Heart left ventricle (tissue), 13 donors: Measurements from ENCODE around the gene KCNJ6.

Source experiments
- POLR2A ChIP-seq, 2 donors: fragments of 450-650 bp; IDR thresholded peaks; one replicate each; pipeline ENCODE4 v1.6.1; 2017; ENCODE audit warnings: antibody characterized with exemption in 2 of 2, mild to moderate bottlenecking in 2 of 2, moderate library complexity in 2 of 2
- TF ChIP-seq, protein P1 (sequence below), 12 donors: fragments of 200-600 bp; sonication (generic) in 4 of 12; IDR thresholded peaks; one replicate each; pipeline versions ENCODE4 v1.5.0 to v1.8.0; 2018 to 2022; ENCODE audit warnings: antibody characterized with exemption in 12 of 12, mild to moderate bottlenecking in 5 of 12
- donor health status: ischemic (EF 13 %, LVEDD 7.1; RV severe dilation, severe dysfunction).
- donor health status: DM: no; HTN: yes; CAD: no.
- donor health status: DM: no; HTN: no; CAD: no.
- donor health status: ischemic (EF 25% LVEDD 6.9; RV normal size, moderate dysfunction).
- donor health status: ischemic (EF 25% LVEDD 5.7; RV mildly dilated, moderate dysfunction).
- donor health status: ischemic (EF 35%, LVEDD 5.7; RV mildly dilated, moderate dysfunction).
- donor health status: nonischemic (EF 11% LVEDD 7.7; RV severe dilation, severe dysfunction).
- donor health status: DM: yes; HTN: yes; CAD: no.
- donor health status: PGD.
- donor health status: ischemic (EF 29% LVEDD 5.4; RV normal size, mild dysfunction).
- donor health status: nonischemic (EF 23%, LVEDD 6.1; RV moderate dilation, normal function).

DNA sequence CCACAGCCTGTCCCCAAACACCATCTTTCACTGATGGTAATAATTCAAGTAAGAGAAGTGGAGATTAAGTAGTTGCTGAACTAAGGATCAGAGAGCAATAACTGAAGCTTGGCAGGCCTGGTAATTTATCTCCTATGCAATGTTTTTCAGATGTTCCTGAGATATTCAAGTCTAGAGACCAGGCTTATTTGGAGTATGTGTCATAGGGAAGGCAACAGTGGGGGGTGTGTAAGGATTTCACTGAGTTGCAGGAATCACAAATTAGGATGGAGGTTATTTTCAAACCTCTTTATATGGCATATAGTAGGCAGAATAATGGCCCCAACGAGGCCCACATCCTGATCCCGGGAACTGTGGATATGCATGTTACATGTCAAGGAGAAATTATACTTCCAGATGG, 171.7 kb downstream of the KCNJ6 start:
- no peak for TF ChIP-seq POLR2A (IDR thresholded peaks at IDR 0.05)
- TF ChIP-seq, protein P1, sequence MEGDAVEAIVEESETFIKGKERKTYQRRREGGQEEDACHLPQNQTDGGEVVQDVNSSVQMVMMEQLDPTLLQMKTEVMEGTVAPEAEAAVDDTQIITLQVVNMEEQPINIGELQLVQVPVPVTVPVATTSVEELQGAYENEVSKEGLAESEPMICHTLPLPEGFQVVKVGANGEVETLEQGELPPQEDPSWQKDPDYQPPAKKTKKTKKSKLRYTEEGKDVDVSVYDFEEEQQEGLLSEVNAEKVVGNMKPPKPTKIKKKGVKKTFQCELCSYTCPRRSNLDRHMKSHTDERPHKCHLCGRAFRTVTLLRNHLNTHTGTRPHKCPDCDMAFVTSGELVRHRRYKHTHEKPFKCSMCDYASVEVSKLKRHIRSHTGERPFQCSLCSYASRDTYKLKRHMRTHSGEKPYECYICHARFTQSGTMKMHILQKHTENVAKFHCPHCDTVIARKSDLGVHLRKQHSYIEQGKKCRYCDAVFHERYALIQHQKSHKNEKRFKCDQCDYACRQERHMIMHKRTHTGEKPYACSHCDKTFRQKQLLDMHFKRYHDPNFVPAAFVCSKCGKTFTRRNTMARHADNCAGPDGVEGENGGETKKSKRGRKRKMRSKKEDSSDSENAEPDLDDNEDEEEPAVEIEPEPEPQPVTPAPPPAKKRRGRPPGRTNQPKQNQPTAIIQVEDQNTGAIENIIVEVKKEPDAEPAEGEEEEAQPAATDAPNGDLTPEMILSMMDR (IDR thresholded peaks at IDR 0.05), result no peak
